Measurements from ENCODE around the gene OSBPL6.

Gene OSBPL6

DNA sequence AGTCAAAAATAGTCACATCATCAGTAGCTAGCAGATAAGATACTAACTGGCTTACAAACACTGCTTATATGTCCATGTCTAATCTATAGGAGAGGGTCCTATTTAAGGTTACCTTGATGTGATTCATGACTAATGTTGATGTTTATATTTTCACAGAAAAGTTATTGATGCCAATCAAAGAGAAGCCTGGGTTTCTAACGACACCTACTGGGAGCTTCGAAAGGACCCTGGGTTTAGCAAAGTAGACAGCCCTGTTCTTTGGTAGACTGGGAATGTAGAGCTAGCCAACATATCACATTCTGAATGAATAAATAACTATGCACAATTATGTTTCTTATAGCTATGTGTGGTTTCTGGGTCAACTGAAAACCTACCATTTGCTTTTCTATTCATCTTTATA is 201.0 kb downstream of the OSBPL6 start:
- H3K27ac ChIP-seq (ENCODE audit: low read depth, low read length) = no peak overlapping the region
- H3K4me2 ChIP-seq (ENCODE audit: low read length) = no peak overlapping the region

DNA sequence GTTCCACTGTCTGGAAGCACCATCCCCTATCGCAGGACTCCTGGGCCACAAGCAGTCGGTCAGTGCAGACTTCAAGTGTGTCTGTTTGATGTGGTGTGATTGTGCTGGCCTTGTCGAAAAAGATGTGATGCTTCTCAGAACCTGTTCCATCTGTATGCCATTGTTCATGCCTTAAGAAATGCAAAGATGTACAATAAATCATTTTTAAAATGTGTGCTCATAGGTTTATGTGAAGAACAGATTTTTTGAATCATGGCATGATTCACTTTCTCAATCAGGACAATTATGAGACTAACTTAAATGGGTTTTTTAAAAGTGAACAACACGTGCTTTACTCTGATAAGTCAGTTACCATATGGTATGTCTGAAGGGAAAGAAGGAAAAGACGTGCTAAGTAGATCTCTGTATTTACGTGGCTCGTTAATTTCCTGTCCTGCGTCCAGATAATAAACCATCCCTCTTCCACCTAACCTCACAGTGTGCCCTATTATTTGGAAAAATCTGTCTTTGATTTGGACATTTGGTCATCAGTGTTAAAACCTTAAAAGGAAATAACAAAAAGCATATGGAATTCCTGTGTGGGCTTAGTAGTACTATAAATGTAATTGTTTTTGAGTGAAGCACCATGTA is 201.7 kb downstream of the OSBPL6 start:
- Histone ChIP-seq H3K27ac (ENCODE audit: low read depth, low read length) (no peak overlapping the region), H3K9me2 (replicated peaks; ENCODE audit: control insufficient read depth, low read length) (no peaks in the 10 kb centered on the region), H3K4me2 (ENCODE audit: low read length) (no peak overlapping the region), H3K27me3 (ENCODE audit: control insufficient read depth, low read length) (peaks cover 11% of the 10 kb centered on the region; the same call in 1 of the 2 replicates), H3K36me3 (ENCODE audit: control insufficient read depth, low read length) (no peaks in the 10 kb centered on the region), H3K79me2 (ENCODE audit: control insufficient read depth, low read length) (no peaks in the 10 kb centered on the region), H4K20me1 (ENCODE audit: control insufficient read depth, insufficient read depth, low read depth, low read length) (no peaks in the 10 kb centered on the region), H3F3A (ENCODE audit: control insufficient read depth, insufficient read depth) (no peaks in the 10 kb centered on the region), H3K4me3 (ENCODE audit: low read length) (no peak overlapping the region), H3K4me1 (ENCODE audit: control insufficient read depth, low read length) (no peaks in the 10 kb centered on the region), H3K9me3 (ENCODE audit: control insufficient read depth, insufficient read depth, low read length) (no peaks in the 10 kb centered on the region)
- TF ChIP-seq, protein P1, sequence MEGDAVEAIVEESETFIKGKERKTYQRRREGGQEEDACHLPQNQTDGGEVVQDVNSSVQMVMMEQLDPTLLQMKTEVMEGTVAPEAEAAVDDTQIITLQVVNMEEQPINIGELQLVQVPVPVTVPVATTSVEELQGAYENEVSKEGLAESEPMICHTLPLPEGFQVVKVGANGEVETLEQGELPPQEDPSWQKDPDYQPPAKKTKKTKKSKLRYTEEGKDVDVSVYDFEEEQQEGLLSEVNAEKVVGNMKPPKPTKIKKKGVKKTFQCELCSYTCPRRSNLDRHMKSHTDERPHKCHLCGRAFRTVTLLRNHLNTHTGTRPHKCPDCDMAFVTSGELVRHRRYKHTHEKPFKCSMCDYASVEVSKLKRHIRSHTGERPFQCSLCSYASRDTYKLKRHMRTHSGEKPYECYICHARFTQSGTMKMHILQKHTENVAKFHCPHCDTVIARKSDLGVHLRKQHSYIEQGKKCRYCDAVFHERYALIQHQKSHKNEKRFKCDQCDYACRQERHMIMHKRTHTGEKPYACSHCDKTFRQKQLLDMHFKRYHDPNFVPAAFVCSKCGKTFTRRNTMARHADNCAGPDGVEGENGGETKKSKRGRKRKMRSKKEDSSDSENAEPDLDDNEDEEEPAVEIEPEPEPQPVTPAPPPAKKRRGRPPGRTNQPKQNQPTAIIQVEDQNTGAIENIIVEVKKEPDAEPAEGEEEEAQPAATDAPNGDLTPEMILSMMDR (IDR thresholded peaks at IDR 0.05; ENCODE audit: low read depth, low read length, poor library complexity, severe bottlenecking) = no peak
- no peak for TF ChIP-seq EZH2phosphoT487 (IDR thresholded peaks at IDR 0.05; ENCODE audit: borderline replicate concordance, low read length)

More for the DNA sequence above, 201.0 kb downstream of the OSBPL6 start:
- H3K27me3 ChIP-seq (ENCODE audit: control insufficient read depth, low read length) = peaks cover 11% of the 10 kb centered on the region; the same call in 1 of the 2 replicates
- no peak overlapping the region for H3K4me3 ChIP-seq (ENCODE audit: low read length)
- H3K9me3 ChIP-seq (ENCODE audit: control insufficient read depth, insufficient read depth, low read length) = no peaks in the 10 kb centered on the region
- no peaks in the 10 kb centered on the region for H3K79me2 ChIP-seq (ENCODE audit: control insufficient read depth, low read length)
- H3F3A ChIP-seq (ENCODE audit: control insufficient read depth, insufficient read depth) = no peaks in the 10 kb centered on the region
- H3K9me2 ChIP-seq (replicated peaks; ENCODE audit: control insufficient read depth, low read length) = no peaks in the 10 kb centered on the region
- no peaks in the 10 kb centered on the region for H3K4me1 ChIP-seq (ENCODE audit: control insufficient read depth, low read length)
- no peaks in the 10 kb centered on the region for H4K20me1 ChIP-seq (ENCODE audit: control insufficient read depth, insufficient read depth, low read depth, low read length)
- no peak for TF ChIP-seq EZH2phosphoT487 (IDR thresholded peaks at IDR 0.05; ENCODE audit: borderline replicate concordance, low read length)
- TF ChIP-seq, protein P1 (IDR thresholded peaks at IDR 0.05; ENCODE audit: low read depth, low read length, poor library complexity, severe bottlenecking) = no peak
- no peaks in the 10 kb centered on the region for H3K36me3 ChIP-seq (ENCODE audit: control insufficient read depth, low read length)

DNA sequence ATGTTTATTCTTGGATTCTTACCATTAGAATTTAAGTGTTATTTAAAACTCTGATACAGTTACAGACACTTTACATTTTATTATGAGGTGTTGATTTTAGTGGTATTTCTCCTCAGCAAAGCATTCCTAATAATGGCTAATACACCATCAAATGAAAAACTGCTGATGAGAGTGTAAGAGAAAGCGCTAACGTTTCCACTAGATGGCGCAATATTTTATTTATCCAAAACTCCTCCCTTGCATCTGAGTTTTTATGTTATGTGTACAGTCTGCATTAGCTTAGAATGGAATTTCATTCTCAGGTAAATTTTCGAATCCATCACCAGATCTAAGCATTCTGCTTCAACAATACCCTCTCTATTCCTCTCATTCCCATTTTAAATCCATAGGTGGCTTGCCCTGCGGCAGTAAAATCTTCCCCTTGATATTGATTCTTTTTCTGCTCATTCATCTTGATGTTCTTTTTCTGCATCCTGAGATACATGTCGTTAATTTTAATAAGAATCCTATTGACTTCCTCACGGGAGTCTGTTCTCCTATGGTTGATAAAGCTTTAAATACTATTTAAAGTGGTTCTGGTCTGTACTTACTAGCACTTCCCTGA is 202.8 kb downstream of the OSBPL6 start:
- H3K4me1 ChIP-seq (ENCODE audit: control insufficient read depth, low read length) = no peaks in the 10 kb centered on the region
- no peak overlapping the region for H3K4me2 ChIP-seq (ENCODE audit: low read length)
- no peaks in the 10 kb centered on the region for H3K9me2 ChIP-seq (replicated peaks; ENCODE audit: control insufficient read depth, low read length)
- H3K27ac ChIP-seq (ENCODE audit: low read depth, low read length) = no peak overlapping the region
- no peak overlapping the region for H3K4me3 ChIP-seq (ENCODE audit: low read length)
- peaks cover 11% of the 10 kb centered on the region; the same call in 1 of the 2 replicates for H3K27me3 ChIP-seq (ENCODE audit: control insufficient read depth, low read length)
- no peaks in the 10 kb centered on the region for H4K20me1 ChIP-seq (ENCODE audit: control insufficient read depth, insufficient read depth, low read depth, low read length)
- no peak for TF ChIP-seq EZH2phosphoT487 (IDR thresholded peaks at IDR 0.05; ENCODE audit: borderline replicate concordance, low read length)
- TF ChIP-seq, protein P1 (IDR thresholded peaks at IDR 0.05; ENCODE audit: low read depth, low read length, poor library complexity, severe bottlenecking) = peak; percentile 70
- no peaks in the 10 kb centered on the region for H3K36me3 ChIP-seq (ENCODE audit: control insufficient read depth, low read length)
- no peaks in the 10 kb centered on the region for H3F3A ChIP-seq (ENCODE audit: control insufficient read depth, insufficient read depth)
- H3K9me3 ChIP-seq (ENCODE audit: control insufficient read depth, insufficient read depth, low read length) = no peaks in the 10 kb centered on the region
- no peaks in the 10 kb centered on the region for H3K79me2 ChIP-seq (ENCODE audit: control insufficient read depth, low read length)
